ENCODE data around the gene CLIC1.

GRCh38 chr6:31729979-31730630 lies 6.2 kb downstream of the CLIC1 start:
- TF ChIP-seq CTCF (IDR thresholded peaks at IDR 0.05), result peak in 2 of 6 experiments; percentile 11 to 37
- TF ChIP-seq POLR2A (IDR thresholded peaks at IDR 0.05), result peak in 3 of 4 donors; percentile 47 to 74 (median 71)
